CD4-positive, alpha-beta T cell treated with Interleukin-15 for 1 hour (primary cell): ENCODE results near the gene YBX2.
"Not testable (repeated sequence)": the region's sequence is repeated elsewhere in the genome, so short reads cannot be mapped to it uniquely, and the experiment has no call there.

Source experiments
- DNase-seq: peaks from one replicate; pipeline ENCODE4 v3.0.0-alpha.2; 2020

Gene YBX2

GRCh38 chr17:7294614-7295153, at the start of gene YBX2:
YBX2 (minus strand) TSS chr17:7294639; CDS start chr17:7294500, 139 bp downstream.
- DNase-seq = peak; percentile 87

GRCh38 chr17:7343250-7343649, 48.8 kb upstream of the YBX2 start:
- DNase-seq = no peak

GRCh38 chr17:7341842-7342241, 47.4 kb upstream of the YBX2 start:
- DNase-seq = no peak

GRCh38 chr17:7340179-7340578, 45.7 kb upstream of the YBX2 start:
- no peak for DNase-seq

GRCh38 chr17:7337600-7337999, 43.2 kb upstream of the YBX2 start:
- DNase-seq = not testable (repeated sequence)

- DNase-seq = peak; percentile 85
Observed at GRCh38 chr17:7336240-7337175, 42.1 kb upstream of the YBX2 start, which contains the start of gene ACAP1. ACAP1 (plus strand) TSS chr17:7336529; CDS start chr17:7336735, 206 bp downstream.

- DNase-seq = not testable (repeated sequence)
Observed at GRCh38 chr17:7335765-7336164, 41.3 kb upstream of the YBX2 start.

GRCh38 chr17:7334938-7335538, 40.6 kb upstream of the YBX2 start:
- no peak for DNase-seq

- peak; percentile 59 for DNase-seq
Observed at GRCh38 chr17:7332600-7333069, 38.2 kb upstream of the YBX2 start.

- no peak for DNase-seq
Observed at GRCh38 chr17:7332111-7332510, 37.7 kb upstream of the YBX2 start.

GRCh38 chr17:7330638-7331015, 36.2 kb upstream of the YBX2 start:
- DNase-seq = no peak

- DNase-seq = peak; percentile 83
Observed at GRCh38 chr17:7329997-7330637, 35.7 kb upstream of the YBX2 start.

- peak; percentile 98 for DNase-seq
Observed at GRCh38 chr17:7329374-7329996, 35.0 kb upstream of the YBX2 start.

GRCh38 chr17:7328840-7329373, 34.5 kb upstream of the YBX2 start, which contains the start of gene NEURL4:
NEURL4 (minus strand) TSS chr17:7329335; CDS start chr17:7329312, 23 bp downstream.
- no peak for DNase-seq

GRCh38 chr17:7328009-7328408, 33.6 kb upstream of the YBX2 start:
- DNase-seq = no peak

GRCh38 chr17:7327501-7327900, 33.1 kb upstream of the YBX2 start:
- no peak for DNase-seq

- DNase-seq = no peak
Observed at GRCh38 chr17:7327056-7327455, 32.6 kb upstream of the YBX2 start.

GRCh38 chr17:7326186-7326585, 31.7 kb upstream of the YBX2 start:
- no peak for DNase-seq

- no peak for DNase-seq
Observed at GRCh38 chr17:7325031-7325528, 30.6 kb upstream of the YBX2 start.

- no peak for DNase-seq
Observed at GRCh38 chr17:7324438-7324779, 30.0 kb upstream of the YBX2 start.

GRCh38 chr17:7323731-7324437, 29.4 kb upstream of the YBX2 start:
- peak; percentile 46 for DNase-seq
